Measurements from ENCODE around the gene CDK4. TPM values are rescaled to one million over a fixed set of nuclear protein-coding genes. Genes with fewer than 3 reads are reported as not detected.

The CDK4 gene
- total RNA-seq, 1 experiment from 2014 or later = 156 TPM

GRCh38 chr12:57719777-57720605 is 32.1 kb downstream of the CDK4 start:
- ChIA-PET CTCF (no interaction called here), POLR2A (ENCODE audit: unreplicated experiment) (no interaction called here)
- no peak for DNase-seq
- intact Hi-C loops (cut with micrococcal nuclease; ENCODE audit: unreplicated experiment) = loop anchor here (10.0 kb wide), 1 partner anchor 125 kb away; the partner anchor contains the start of gene PIP4K2C
- no peak overlapping the region for H3K27ac ChIP-seq
- no peaks in the 10 kb centered on the region for H3K9me3 ChIP-seq (ENCODE audit: insufficient read depth, low read depth)
- no peaks in the 10 kb centered on the region for H3K36me3 ChIP-seq (ENCODE audit: low read depth)
- TF ChIP-seq CTCF (conservative IDR thresholded peaks at IDR 0.05) (no peak), EZH2 (IDR thresholded peaks at IDR 0.05; ENCODE audit: low read depth) (no peak)
- no peaks in the 10 kb centered on the region for H3K79me2 ChIP-seq (ENCODE audit: low read depth)
- no peak overlapping the region for H3K4me3 ChIP-seq
- H3F3A ChIP-seq (ENCODE audit: insufficient read depth, low read depth) = no peaks in the 10 kb centered on the region
- H4K20me1 ChIP-seq (ENCODE audit: insufficient read depth) = no peaks in the 10 kb centered on the region
- no peaks in the 10 kb centered on the region for H3K9me2 ChIP-seq (ENCODE audit: insufficient read depth)
- no peak overlapping the region for H2AFZ ChIP-seq
- no TSS peak for BruUV-seq (replicated peaks)
- no peak overlapping the region for H3K4me2 ChIP-seq
- no peaks in the 10 kb centered on the region for H3K4me1 ChIP-seq (replicated peaks; ENCODE audit: insufficient read depth)
- no peaks in the 10 kb centered on the region for H3K27me3 ChIP-seq (ENCODE audit: insufficient read depth, low read depth)

- Histone ChIP-seq H3K27ac (no peak overlapping the region), H3K9me3 (ENCODE audit: insufficient read depth, low read depth) (no peaks in the 10 kb centered on the region), H3K79me2 (ENCODE audit: low read depth) (no peaks in the 10 kb centered on the region), H4K20me1 (ENCODE audit: insufficient read depth) (no peaks in the 10 kb centered on the region), H3K4me3 (no peak overlapping the region), H3K4me1 (replicated peaks; ENCODE audit: insufficient read depth) (no peaks in the 10 kb centered on the region), H2AFZ (no peak overlapping the region), H3K9me2 (ENCODE audit: insufficient read depth) (no peaks in the 10 kb centered on the region), H3K4me2 (no peak overlapping the region), H3K27me3 (ENCODE audit: insufficient read depth, low read depth) (no peaks in the 10 kb centered on the region), H3F3A (ENCODE audit: insufficient read depth, low read depth) (no peaks in the 10 kb centered on the region), H3K36me3 (ENCODE audit: low read depth) (no peaks in the 10 kb centered on the region)
- intact Hi-C loops (cut with micrococcal nuclease; ENCODE audit: unreplicated experiment) = no loop called here
- POLR2A ChIA-PET (ENCODE audit: unreplicated experiment) = interaction anchor here (0.6 kb wide), 1 partner anchor 48 kb away, joined by 4 read pairs; the partner anchor contains the start of gene CYP27B1
- CTCF ChIA-PET = no interaction called here
- TF ChIP-seq CTCF (conservative IDR thresholded peaks at IDR 0.05) (no peak), EZH2 (IDR thresholded peaks at IDR 0.05; ENCODE audit: low read depth) (no peak)
- BruUV-seq (replicated peaks) = no TSS peak
- DNase-seq = no peak
Observed at GRCh38 chr12:57718641-57719528, 33.2 kb downstream of the CDK4 start.

- H3K27me3 ChIP-seq (ENCODE audit: insufficient read depth, low read depth) = no peaks in the 10 kb centered on the region
- H3F3A ChIP-seq (ENCODE audit: insufficient read depth, low read depth) = no peaks in the 10 kb centered on the region
- no peaks in the 10 kb centered on the region for H3K79me2 ChIP-seq (ENCODE audit: low read depth)
- H2AFZ ChIP-seq = no peak overlapping the region
- H3K9me2 ChIP-seq (ENCODE audit: insufficient read depth) = no peaks in the 10 kb centered on the region
- H3K27ac ChIP-seq = no peak overlapping the region
- TF ChIP-seq CTCF (conservative IDR thresholded peaks at IDR 0.05) = no peak
- no peak for TF ChIP-seq EZH2 (IDR thresholded peaks at IDR 0.05; ENCODE audit: low read depth)
- H3K9me3 ChIP-seq (ENCODE audit: insufficient read depth, low read depth) = no peaks in the 10 kb centered on the region
- POLR2A ChIA-PET (ENCODE audit: unreplicated experiment) = no interaction called here
- no peak for DNase-seq
- TSS peak; percentile 86 for BruUV-seq (replicated peaks)
- no peak overlapping the region for H3K4me2 ChIP-seq
- CTCF ChIA-PET = no interaction called here
- H4K20me1 ChIP-seq (ENCODE audit: insufficient read depth) = no peaks in the 10 kb centered on the region
- intact Hi-C loops (cut with micrococcal nuclease; ENCODE audit: unreplicated experiment) = no loop called here
- no peak overlapping the region for H3K4me3 ChIP-seq
- H3K4me1 ChIP-seq (replicated peaks; ENCODE audit: insufficient read depth) = no peaks in the 10 kb centered on the region
- H3K36me3 ChIP-seq (ENCODE audit: low read depth) = no peaks in the 10 kb centered on the region
Observed at GRCh38 chr12:57717846-57718640, 34.1 kb downstream of the CDK4 start.

All from PC-9 (cell line).